Neural crest cell (in vitro differentiated cells): ENCODE results near the gene ENHO. TPM values are rescaled to one million over a fixed set of nuclear protein-coding genes. Genes with fewer than 3 reads are reported as not detected.

Source experiments
- DNase-seq: peaks from one replicate; pipeline ENCODE4 v3.0.0; 2021; ENCODE audit warnings: low read depth, mixed read lengths, low spot score
- H3K27ac Mint-ChIP-seq: one replicate; pipeline ENCODE4 v1.8.0; 2021; ENCODE audit warnings: mild to moderate bottlenecking, mixed read lengths; ENCODE audit not compliant: unreplicated experiment
- H3K27me3 Mint-ChIP-seq: 2 replicates; pipeline ENCODE4 v1.8.0; 2021; ENCODE audit warnings: low read depth, mild to moderate bottlenecking, mixed read lengths
- H3K36me3 Mint-ChIP-seq: 2 replicates; pipeline ENCODE4 v1.8.0; 2021; ENCODE audit warnings: low read depth, mild to moderate bottlenecking, mixed read lengths
- H3K4me1 Mint-ChIP-seq: 2 replicates; pipeline ENCODE4 v1.8.0; 2021; ENCODE audit warnings: mixed read lengths
- H3K4me3 Mint-ChIP-seq: one replicate; pipeline ENCODE4 v1.8.0; 2021; ENCODE audit warnings: mild to moderate bottlenecking, mixed read lengths
- H3K9me3 Mint-ChIP-seq: 2 replicates; pipeline ENCODE4 v1.8.0; 2021; ENCODE audit warnings: mixed read lengths
- CTCF ChIP-seq: fragments of 200-600 bp; sonication (generic); conservative IDR thresholded peaks from 2 replicates; pipeline ENCODE4 v1.5.0; 2021; ENCODE audit warnings: antibody characterized with exemption, mild to moderate bottlenecking
- total RNA-seq: library from RNA; stranded (reverse); gene quantifications from 2 replicates; pipeline ENCODE4 v1.2.1, GENCODE V29; 2021

The ENHO gene
- total RNA-seq, 1 donor from 2014 or later, result 13.2 TPM

GRCh38 chr9:34558364-34558763 lies 35.6 kb upstream of the ENHO start:
- Mint-ChIP-seq H3K36me3 (peaks cover 18% of the 10 kb centered on the region), H3K27ac (no peak overlapping the region), H3K27me3 (no peaks in the 10 kb centered on the region), H3K9me3 (peaks cover 4% of the 10 kb centered on the region), H3K4me1 (peaks cover 58% of the 10 kb centered on the region), H3K4me3 (peak overlapping the region; percentile 54)
- no peak for DNase-seq
- no peak for TF ChIP-seq CTCF

DNA sequence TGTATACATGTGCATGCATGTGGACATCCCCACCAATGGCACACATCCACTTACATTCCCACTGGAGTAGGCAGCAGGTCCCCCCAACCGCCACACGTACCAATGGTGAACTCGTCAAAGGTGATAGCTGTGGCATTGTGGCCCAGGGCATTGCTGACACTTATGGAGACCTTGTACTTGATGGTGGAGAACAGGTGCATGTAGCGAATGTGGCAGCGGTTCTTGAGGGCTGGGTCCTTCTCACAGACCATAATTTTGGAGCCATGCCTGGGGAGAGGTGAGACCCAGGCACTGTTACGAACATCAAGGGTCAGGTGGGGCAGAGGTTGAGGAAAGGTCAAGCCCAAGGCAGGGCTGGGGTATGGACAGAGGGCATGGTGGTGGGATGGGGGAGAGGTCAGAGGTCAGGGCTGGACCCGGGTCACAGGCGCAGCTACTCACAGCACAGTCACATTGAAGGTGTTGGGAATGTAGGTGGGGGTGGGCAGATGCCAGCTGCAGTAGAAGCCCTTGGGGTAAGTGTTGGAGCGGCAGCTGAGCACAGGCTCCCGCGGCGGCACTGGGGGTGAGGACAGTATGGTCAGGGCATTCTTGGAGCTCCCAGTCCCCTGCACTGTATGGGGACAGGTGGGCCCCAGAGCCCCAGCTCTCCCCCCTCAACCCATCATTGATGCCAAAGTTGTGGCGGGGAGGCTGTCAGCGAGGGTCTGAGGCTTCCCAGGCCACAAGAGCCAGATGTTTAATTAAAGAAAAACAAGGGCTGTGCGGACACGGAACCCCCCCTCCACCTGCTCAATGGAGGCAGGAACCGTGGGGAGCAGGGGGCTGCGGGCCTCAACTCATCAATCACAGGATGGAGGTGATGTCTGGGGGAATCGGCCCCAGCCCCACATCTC lies 34.9 kb upstream of the ENHO start:
- H3K27ac Mint-ChIP-seq, result peak overlapping the region; percentile 27
- H3K36me3 Mint-ChIP-seq, result peaks cover 11% of the 10 kb centered on the region
- no peak for DNase-seq
- TF ChIP-seq CTCF, result no peak
- H3K4me3 Mint-ChIP-seq, result peak overlapping the region; percentile 51
- no peaks in the 10 kb centered on the region for H3K27me3 Mint-ChIP-seq
- peaks cover 57% of the 10 kb centered on the region for H3K4me1 Mint-ChIP-seq
- peaks cover under 1% of the 10 kb centered on the region for H3K9me3 Mint-ChIP-seq

- Mint-ChIP-seq H3K4me3 (peak overlapping the region; percentile 24), H3K36me3 (peaks cover 6% of the 10 kb centered on the region), H3K4me1 (peaks cover 57% of the 10 kb centered on the region), H3K27me3 (no peaks in the 10 kb centered on the region), H3K27ac (no peak overlapping the region), H3K9me3 (no peaks in the 10 kb centered on the region)
- no peak for DNase-seq
- no peak for TF ChIP-seq CTCF
These were observed 34.2 kb upstream of the ENHO start for GRCh38 chr9:34556949-34557348.

DNA sequence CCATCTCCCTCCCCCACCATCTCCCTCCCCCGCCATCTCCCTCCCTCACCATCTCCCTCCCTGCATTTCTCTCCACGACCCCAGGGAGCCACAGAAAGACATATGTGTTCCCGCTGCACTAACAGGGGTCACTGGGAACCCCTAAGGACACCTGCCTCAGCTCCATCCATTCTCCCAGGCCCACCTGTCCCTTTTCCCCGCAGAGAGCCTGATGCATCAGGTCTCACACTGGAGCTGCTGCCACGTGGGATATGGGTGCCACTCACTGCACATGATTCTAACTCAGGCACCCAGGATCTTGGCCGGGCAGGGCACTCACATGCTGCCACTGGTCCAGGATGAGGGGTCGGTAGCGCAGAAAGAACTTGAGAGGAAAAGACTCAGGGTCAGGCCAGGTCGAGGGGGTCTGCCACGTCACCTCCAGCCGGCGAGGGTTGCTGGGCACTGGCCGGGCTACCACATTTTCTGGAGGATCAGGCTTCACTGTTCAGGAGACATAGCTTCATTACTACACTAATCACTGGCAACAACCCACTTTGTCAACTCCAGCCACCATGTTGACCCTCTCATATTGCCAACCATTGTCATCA lies 33.2 kb upstream of the ENHO start:
- Mint-ChIP-seq H3K27me3 (no peaks in the 10 kb centered on the region), H3K4me1 (peaks cover 49% of the 10 kb centered on the region), H3K27ac (no peak overlapping the region), H3K9me3 (no peaks in the 10 kb centered on the region), H3K4me3 (no peak overlapping the region), H3K36me3 (peaks cover 6% of the 10 kb centered on the region)
- no peak for DNase-seq
- TF ChIP-seq CTCF, result no peak

DNA sequence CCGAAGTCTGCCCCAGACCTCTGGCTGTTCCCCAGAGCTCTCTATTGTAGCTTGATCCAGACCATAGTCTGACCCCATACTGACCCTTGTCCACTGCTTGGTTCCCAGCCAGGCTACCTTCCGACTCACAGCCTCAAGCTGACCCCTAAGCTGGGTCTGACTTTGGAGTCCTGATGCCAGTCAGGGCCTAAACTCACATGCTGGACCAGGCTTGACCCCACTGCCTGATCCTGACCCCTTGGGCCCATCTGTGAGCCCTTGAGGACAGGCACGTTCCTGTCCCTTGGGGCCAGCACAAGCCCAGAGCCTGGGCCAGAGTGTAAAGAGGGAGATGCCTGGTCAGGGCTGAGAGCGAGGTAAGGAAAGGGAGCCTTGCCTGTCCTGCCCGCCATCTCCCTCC lies 32.7 kb upstream of the ENHO start:
- Mint-ChIP-seq H3K36me3 (peaks cover 6% of the 10 kb centered on the region), H3K4me1 (peaks cover 44% of the 10 kb centered on the region), H3K27ac (no peak overlapping the region), H3K9me3 (no peaks in the 10 kb centered on the region), H3K4me3 (no peak overlapping the region), H3K27me3 (no peaks in the 10 kb centered on the region)
- no peak for DNase-seq
- no peak for TF ChIP-seq CTCF
